ENCODE data around the gene SDF4. TPM values are rescaled to one million over a fixed set of nuclear protein-coding genes. Genes with fewer than 3 reads are reported as not detected.

SDF4 gene
- total and polyA plus RNA-seq, 2 of the 13 experiments (the other 11 are each of a cell fraction or from before 2014, with no cell fraction given): 80.8 to 107 TPM

- TF ChIP-seq ZNF503 (CRISPR knock-in tag; IDR thresholded peaks at IDR 0.05) (peak; percentile 30; the same call in 1 of the 2 replicates), ZFAT (CRISPR knock-in tag; conservative IDR thresholded peaks at IDR 0.05) (no peak; the same call in 1 of the 2 replicates), TCF7L2 (IDR thresholded peaks at IDR 0.05; ENCODE audit: low read depth, low read length) (no peak), ZNF646 (CRISPR knock-in tag; IDR thresholded peaks at IDR 0.05) (no peak), ZNF468 (CRISPR knock-in tag; IDR thresholded peaks at IDR 0.05) (no peak), SMARCE1 (IDR thresholded peaks at IDR 0.05; ENCODE audit: borderline replicate concordance) (no peak), TCF12 (IDR thresholded peaks at IDR 0.05) (no peak), TCF12 (CRISPR knock-in tag; IDR thresholded peaks at IDR 0.05) (peak; percentile 64; the same call in 1 of the 2 replicates), ARNT2 (CRISPR knock-in tag; IDR thresholded peaks at IDR 0.05; ENCODE audit: low read depth) (peak; percentile 82; the same call in 1 of the 2 replicates), HNRNPLL (IDR thresholded peaks at IDR 0.05; ENCODE audit: low read depth, low read length, poor library complexity, severe bottlenecking) (peak; percentile 63), ZSCAN30 (CRISPR knock-in tag; IDR thresholded peaks at IDR 0.05) (no peak), ZNF513 (CRISPR knock-in tag; conservative IDR thresholded peaks at IDR 0.05) (no peak), ZNF800 (CRISPR knock-in tag; IDR thresholded peaks at IDR 0.05) (no peak), TBX3 (IDR thresholded peaks at IDR 0.05; ENCODE audit: borderline replicate concordance) (no peak), EP300 (IDR thresholded peaks at IDR 0.05; ENCODE audit: low read depth in 2 of 2, low read length in 2 of 2) (no peak), EP300 (CRISPR knock-in tag; IDR thresholded peaks at IDR 0.05; ENCODE audit: borderline replicate concordance) (peak; percentile 53; the same call in 1 of the 2 replicates), SP2 (CRISPR knock-in tag; IDR thresholded peaks at IDR 0.05) (peak; percentile 81)
Observed at GRCh38 chr1:1231400-1232207, at the start of gene SDF4 (continued).
